NCI-H1105 treated with DMSO at 0.1 percent for 48 hours (cell line): ENCODE data around the gene ADD1.
A peak's percentile ranks its signal among the peaks of the same experiment; 100 is the strongest.

Source experiments
- DNase-seq: peaks from one replicate; lab custom pipeline; 2025; lab: John Stamatoyannopoulos, UW

The ADD1 gene

GRCh38 chr4:2805712-2806389 is 37.8 kb upstream of the ADD1 start:
- DNase-seq, result no peak

GRCh38 chr4:2806390-2807355 is 37.0 kb upstream of the ADD1 start:
- no peak for DNase-seq

- no peak for DNase-seq
Observed at GRCh38 chr4:2807571-2807970, 36.1 kb upstream of the ADD1 start.

GRCh38 chr4:2808001-2808400 is 35.6 kb upstream of the ADD1 start:
- no peak for DNase-seq

GRCh38 chr4:2809610-2810180 is 33.9 kb upstream of the ADD1 start:
- DNase-seq, result no peak

- no peak for DNase-seq
Observed at GRCh38 chr4:2810388-2810787, 33.3 kb upstream of the ADD1 start.

- no peak for DNase-seq
Observed at GRCh38 chr4:2811830-2812611, 31.6 kb upstream of the ADD1 start.

- DNase-seq, result no peak
Observed at GRCh38 chr4:2812612-2813354, 30.9 kb upstream of the ADD1 start.

GRCh38 chr4:2813446-2814405 is 29.9 kb upstream of the ADD1 start:
- DNase-seq, result no peak

- no peak for DNase-seq
Observed at GRCh38 chr4:2814627-2815270, 28.9 kb upstream of the ADD1 start.

- DNase-seq, result no peak
Observed at GRCh38 chr4:2816401-2816954, 27.2 kb upstream of the ADD1 start.

- no peak for DNase-seq
Observed at GRCh38 chr4:2817137-2817536, 26.5 kb upstream of the ADD1 start.

GRCh38 chr4:2817701-2818350 is 25.8 kb upstream of the ADD1 start:
- DNase-seq, result peak; percentile 16

- DNase-seq, result peak; percentile 9
Observed at GRCh38 chr4:2818351-2818939, 25.2 kb upstream of the ADD1 start.

- no peak for DNase-seq
Observed at GRCh38 chr4:2819244-2820215, 24.1 kb upstream of the ADD1 start.

- no peak for DNase-seq
Observed at GRCh38 chr4:2820216-2820982, 23.2 kb upstream of the ADD1 start.
